Measurements from ENCODE around the gene STARD3.

- TF ChIP-seq TAF15 (IDR thresholded peaks at IDR 0.05; ENCODE audit: low read depth, low read length) (no peak), CTCF (IDR thresholded peaks at IDR 0.05 in 2 of 3, conservative IDR thresholded peaks at IDR 0.05 in 1 of 3; ENCODE audit: insufficient read depth in 2 of 3, low read depth in 1 of 3, low read length in 3 of 3) (no peak)
Observed at GRCh38 chr17:39607851-39608130, 29.2 kb upstream of the STARD3 start, which contains the start of gene NEUROD2.
